HG03520 (cell line): ENCODE data around the gene SSC5D.
"Not testable (repeated sequence)": the region's sequence is repeated elsewhere in the genome, so short reads cannot be mapped to it uniquely, and the experiment has no call there.

Source experiments
- ATAC-seq: cut with Tn5 transposase; IDR thresholded peaks from one replicate; pipeline ENCODE4 v1.9.1; 2021; ENCODE audit warnings: mild to moderate bottlenecking, moderate library complexity; ENCODE audit not compliant: unreplicated experiment

SSC5D gene

GRCh38 chr19:55502197-55502952 lies 14.1 kb downstream of the SSC5D start:
- ATAC-seq, result no peak

- ATAC-seq, result no peak
Observed at GRCh38 chr19:55503157-55503501, 14.9 kb downstream of the SSC5D start.

- peak; percentile 92 for ATAC-seq
Observed at GRCh38 chr19:55503502-55504251, 15.4 kb downstream of the SSC5D start.

GRCh38 chr19:55504252-55504603 lies 16.0 kb downstream of the SSC5D start:
- no peak for ATAC-seq

GRCh38 chr19:55504981-55505380 lies 16.7 kb downstream of the SSC5D start:
- no peak for ATAC-seq

GRCh38 chr19:55508120-55508519 lies 19.9 kb downstream of the SSC5D start:
- no peak for ATAC-seq

- peak; percentile 95 for ATAC-seq
Observed at GRCh38 chr19:55516878-55517620, 28.8 kb downstream of the SSC5D start.

GRCh38 chr19:55519451-55520311 lies 31.4 kb downstream of the SSC5D start:
- no peak for ATAC-seq

GRCh38 chr19:55520691-55521292 lies 32.6 kb downstream of the SSC5D start:
- no peak for ATAC-seq

GRCh38 chr19:55525289-55526101 lies 37.3 kb downstream of the SSC5D start:
- ATAC-seq, result no peak

- no peak for ATAC-seq
Observed at GRCh38 chr19:55526216-55527196, 38.3 kb downstream of the SSC5D start.

GRCh38 chr19:55527197-55528029 lies 39.2 kb downstream of the SSC5D start:
- no peak for ATAC-seq

- ATAC-seq, result no peak
Observed at GRCh38 chr19:55528030-55528803, 40.0 kb downstream of the SSC5D start.

- no peak for ATAC-seq
Observed at GRCh38 chr19:55529636-55530234, 41.5 kb downstream of the SSC5D start.

- no peak for ATAC-seq
Observed at GRCh38 chr19:55530996-55531395, 42.8 kb downstream of the SSC5D start.

- not testable (repeated sequence) for ATAC-seq
Observed at GRCh38 chr19:55534280-55534679, 46.0 kb downstream of the SSC5D start.
